ENCODE measurements around the gene TMEM87B. TPM values are rescaled to one million over a fixed set of nuclear protein-coding genes. Genes with fewer than 3 reads are reported as not detected.
"Not testable (repeated sequence)": the region's sequence is repeated elsewhere in the genome, so short reads cannot be mapped to it uniquely, and the experiment has no call there.

TMEM87B gene
- total RNA-seq, 1 experiment from 2014 or later = 10.5 TPM

DNA sequence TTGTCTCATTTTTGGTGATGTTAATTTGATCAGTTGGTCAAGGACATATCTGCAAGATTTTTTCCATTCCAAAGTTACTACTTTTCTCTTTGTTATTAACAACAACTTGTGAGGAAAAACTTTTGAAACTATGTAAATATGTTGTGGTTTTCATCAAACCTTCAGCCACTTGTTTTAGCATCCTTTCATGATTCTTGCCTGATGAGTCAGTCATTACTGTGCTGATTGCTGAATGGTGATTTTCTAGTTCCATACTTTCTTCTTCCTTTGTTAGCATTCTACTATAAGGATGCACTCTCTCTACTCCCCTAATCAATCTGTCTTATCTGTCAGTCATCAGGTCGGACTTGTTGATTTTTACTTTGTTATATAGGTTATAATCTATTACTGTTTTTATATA lies 10.9 kb downstream of the TMEM87B start:
- Mint-ChIP-seq H3K27me3 (ENCODE audit: low read depth) (no peaks in the 10 kb centered on the region; the same call in 1 of the 2 replicates), H3K4me3 (no peak overlapping the region), H3K36me3 (ENCODE audit: insufficient read depth in 1 of 3, low read depth in 3 of 3) (peaks cover 24 to 64% (median 54%) of the 10 kb centered on the region in 3 experiments), H3K9me3 (peaks cover 0 to 5% of the 10 kb centered on the region in 2 experiments; a peak in 2 of 5 replicates), H3K27ac (no peak overlapping the region), H3K4me1 (peaks cover 5 to 7% of the 10 kb centered on the region in 2 experiments)
- no peak overlapping the region for H3K9ac ChIP-seq (ENCODE audit: extremely low read depth, insufficient read length, low read length)
- no peak for DNase-seq
- no peaks in the 10 kb centered on the region for H3K79me1 ChIP-seq (ENCODE audit: insufficient read depth, low read depth, low read length, poor library complexity, severe bottlenecking)
- H3K4me1 ChIP-seq (ENCODE audit: insufficient read depth, low read length) = no peaks in the 10 kb centered on the region
- no peak overlapping the region for H3K56ac ChIP-seq (ENCODE audit: insufficient read length, low read depth, low read length)
- no peak overlapping the region for H4K91ac ChIP-seq (ENCODE audit: insufficient read length, low read depth, low read length)
- no peak overlapping the region for H3K18ac ChIP-seq (ENCODE audit: insufficient read length, low read depth, low read length)
- H2BK120ac ChIP-seq (ENCODE audit: low read depth, low read length, poor library complexity, severe bottlenecking) = no peak overlapping the region
- H3K23me2 ChIP-seq (ENCODE audit: insufficient read length, low read depth, low read length, poor library complexity, severe bottlenecking) = no peaks in the 10 kb centered on the region
- H2BK5ac ChIP-seq (ENCODE audit: insufficient read length, low read length) = no peak overlapping the region
- H4K5ac ChIP-seq (ENCODE audit: insufficient read length, low read depth, low read length) = no peak overlapping the region
- no peaks in the 10 kb centered on the region for H3K79me2 ChIP-seq (ENCODE audit: insufficient read depth, low read length)
- H3K23ac ChIP-seq (ENCODE audit: insufficient read length, low read depth, low read length) = no peak overlapping the region
- H2BK15ac ChIP-seq (ENCODE audit: low read depth, low read length) = no peak overlapping the region
- H3K27me3 ChIP-seq (ENCODE audit: insufficient read depth, low read length) = no peaks in the 10 kb centered on the region
- WGBS (ENCODE audit: extremely low coverage, insufficient read length, low lambda C conversion rate) = no CpG with 5 or more reads among the region's 1 CpG
- TF ChIP-seq, protein P1, sequence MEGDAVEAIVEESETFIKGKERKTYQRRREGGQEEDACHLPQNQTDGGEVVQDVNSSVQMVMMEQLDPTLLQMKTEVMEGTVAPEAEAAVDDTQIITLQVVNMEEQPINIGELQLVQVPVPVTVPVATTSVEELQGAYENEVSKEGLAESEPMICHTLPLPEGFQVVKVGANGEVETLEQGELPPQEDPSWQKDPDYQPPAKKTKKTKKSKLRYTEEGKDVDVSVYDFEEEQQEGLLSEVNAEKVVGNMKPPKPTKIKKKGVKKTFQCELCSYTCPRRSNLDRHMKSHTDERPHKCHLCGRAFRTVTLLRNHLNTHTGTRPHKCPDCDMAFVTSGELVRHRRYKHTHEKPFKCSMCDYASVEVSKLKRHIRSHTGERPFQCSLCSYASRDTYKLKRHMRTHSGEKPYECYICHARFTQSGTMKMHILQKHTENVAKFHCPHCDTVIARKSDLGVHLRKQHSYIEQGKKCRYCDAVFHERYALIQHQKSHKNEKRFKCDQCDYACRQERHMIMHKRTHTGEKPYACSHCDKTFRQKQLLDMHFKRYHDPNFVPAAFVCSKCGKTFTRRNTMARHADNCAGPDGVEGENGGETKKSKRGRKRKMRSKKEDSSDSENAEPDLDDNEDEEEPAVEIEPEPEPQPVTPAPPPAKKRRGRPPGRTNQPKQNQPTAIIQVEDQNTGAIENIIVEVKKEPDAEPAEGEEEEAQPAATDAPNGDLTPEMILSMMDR (conservative IDR thresholded peaks at IDR 0.05) = no peak
- no peak overlapping the region for H2BK20ac ChIP-seq (ENCODE audit: low read depth, low read length, poor library complexity, severe bottlenecking)
- no peak overlapping the region for H3K4ac ChIP-seq (ENCODE audit: low read depth, low read length)
- no peak overlapping the region for H3T11ph ChIP-seq (ENCODE audit: low read length)
- H2AK5ac ChIP-seq (ENCODE audit: insufficient read length, low read length) = no peak overlapping the region
- H3K14ac ChIP-seq (ENCODE audit: insufficient read depth, low read length) = no peak overlapping the region
- no peaks in the 10 kb centered on the region for H3K9me3 ChIP-seq (ENCODE audit: control insufficient read depth, low read depth, low read length)
- no peaks in the 10 kb centered on the region for H4K20me1 ChIP-seq (ENCODE audit: control insufficient read depth, insufficient read depth, insufficient read length)
- no peak overlapping the region for H4K8ac ChIP-seq (replicated peaks; ENCODE audit: insufficient read length, low read depth, low read length)
- H2BK12ac ChIP-seq (ENCODE audit: insufficient read length, low read depth, low read length) = no peak overlapping the region
- H3K4me2 ChIP-seq (ENCODE audit: insufficient read depth, insufficient read length, low read length) = no peak overlapping the region
- H3K27ac ChIP-seq (ENCODE audit: insufficient read length, low read depth, low read length) = no peak overlapping the region
- no peak overlapping the region for H2AFZ ChIP-seq (ENCODE audit: low read length)

DNA sequence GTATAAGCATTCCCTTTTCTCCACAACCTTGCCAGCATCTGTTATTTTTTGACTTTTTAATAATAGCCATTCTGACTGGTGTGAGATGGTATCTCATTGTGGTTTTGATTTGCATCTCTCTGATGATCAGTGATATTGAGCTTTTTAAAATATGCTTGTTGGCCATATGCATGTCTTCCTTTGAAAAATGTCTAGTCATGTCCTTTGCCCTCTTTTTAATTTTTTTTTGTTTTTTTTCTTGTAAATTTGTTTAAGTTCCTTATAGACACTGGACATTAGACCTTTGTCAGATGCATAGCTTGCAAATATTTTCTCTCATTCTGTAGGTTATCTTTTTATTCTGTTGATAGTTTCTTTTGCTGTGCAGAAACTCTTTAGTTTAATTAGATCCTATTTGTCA lies 14.7 kb downstream of the TMEM87B start:
- not testable (repeated sequence) for H3K4me3 Mint-ChIP-seq; H3K27ac ChIP-seq (ENCODE audit: insufficient read length, low read depth, low read length); H2AFZ ChIP-seq (ENCODE audit: low read length); H2BK5ac ChIP-seq (ENCODE audit: insufficient read length, low read length); H2BK120ac ChIP-seq (ENCODE audit: low read depth, low read length, poor library complexity, severe bottlenecking); H3K9me3 ChIP-seq (ENCODE audit: control insufficient read depth, low read depth, low read length); H3K4me1 Mint-ChIP-seq; H3K9ac ChIP-seq (ENCODE audit: extremely low read depth, insufficient read length, low read length); H3K23ac ChIP-seq (ENCODE audit: insufficient read length, low read depth, low read length); H4K5ac ChIP-seq (ENCODE audit: insufficient read length, low read depth, low read length); H3K18ac ChIP-seq (ENCODE audit: insufficient read length, low read depth, low read length); H2BK15ac ChIP-seq (ENCODE audit: low read depth, low read length); H3K4ac ChIP-seq (ENCODE audit: low read depth, low read length); H4K20me1 ChIP-seq (ENCODE audit: control insufficient read depth, insufficient read depth, insufficient read length); H4K91ac ChIP-seq (ENCODE audit: insufficient read length, low read depth, low read length); H3K56ac ChIP-seq (ENCODE audit: insufficient read length, low read depth, low read length); H3K27me3 ChIP-seq (ENCODE audit: insufficient read depth, low read length); H3K27me3 Mint-ChIP-seq (ENCODE audit: low read depth); H3K4me1 ChIP-seq (ENCODE audit: insufficient read depth, low read length); H3K4me2 ChIP-seq (ENCODE audit: insufficient read depth, insufficient read length, low read length); DNase-seq; H3K79me1 ChIP-seq (ENCODE audit: insufficient read depth, low read depth, low read length, poor library complexity, severe bottlenecking); H4K8ac ChIP-seq (replicated peaks; ENCODE audit: insufficient read length, low read depth, low read length); H3K79me2 ChIP-seq (ENCODE audit: insufficient read depth, low read length); H2BK12ac ChIP-seq (ENCODE audit: insufficient read length, low read depth, low read length); H3T11ph ChIP-seq (ENCODE audit: low read length); H3K14ac ChIP-seq (ENCODE audit: insufficient read depth, low read length); H3K27ac Mint-ChIP-seq; H3K23me2 ChIP-seq (ENCODE audit: insufficient read length, low read depth, low read length, poor library complexity, severe bottlenecking); H2BK20ac ChIP-seq (ENCODE audit: low read depth, low read length, poor library complexity, severe bottlenecking); H2AK5ac ChIP-seq (ENCODE audit: insufficient read length, low read length); H3K9me3 Mint-ChIP-seq
- H3K36me3 Mint-ChIP-seq (ENCODE audit: insufficient read depth in 1 of 3, low read depth in 3 of 3) = peaks cover 25 to 58% (median 52%) of the 10 kb centered on the region in 3 experiments; a peak in 6 of 7 replicates
